CD4-positive, CD25-positive, alpha-beta regulatory T cell (primary cell): ENCODE data around the gene GNAI2. TPM values are rescaled to one million over a fixed set of nuclear protein-coding genes. Genes with fewer than 3 reads are reported as not detected.
A peak's percentile ranks its signal among the peaks of the same experiment; 100 is the strongest.

Source experiments
- ATAC-seq, 2 donors: fragments of 150-1000 bp; cut with Tn5 transposase; one replicate each; pipeline ENCODE4 v1.10.0; 2021; ENCODE audit warnings: low read depth in 2 of 2, moderate number of reproducible peaks in 2 of 2, moderate library complexity in 1 of 2
- DNase-seq, 3 donors: peaks; one replicate each; pipeline versions ENCODE4 v3.0.0 to v3.0.0-alpha.2; 2012 to 2022; ENCODE audit warnings: mixed read lengths in 1 of 3
- H3K27ac ChIP-seq: one replicate; pipeline ENCODE4 v1.7.0; 2013; ENCODE audit warnings: mild to moderate bottlenecking, low read length; ENCODE audit not compliant: insufficient read depth, poor library complexity, severe bottlenecking
- H3K27me3 ChIP-seq: one replicate; pipeline ENCODE4 v1.7.0; 2013; ENCODE audit warnings: low read length; ENCODE audit not compliant: control insufficient read depth, insufficient read depth
- H3K36me3 ChIP-seq: one replicate; pipeline ENCODE4 v1.7.0; 2013; ENCODE audit warnings: mild to moderate bottlenecking, low read length, moderate library complexity; ENCODE audit not compliant: control insufficient read depth, insufficient read depth
- H3K4me1 ChIP-seq: 2 replicates; pipeline ENCODE4 v1.7.0; 2013; ENCODE audit warnings: mild to moderate bottlenecking, low read length; ENCODE audit not compliant: insufficient read depth, control insufficient read depth, poor library complexity, severe bottlenecking
- H3K4me3 ChIP-seq: one replicate; pipeline ENCODE4 v1.7.0; 2013; ENCODE audit warnings: low read depth, mild to moderate bottlenecking, low read length, moderate library complexity
- H3K9me3 ChIP-seq, 2 experiments: 1 replicate in 1 of 2; 2 replicates in 1 of 2; pipeline ENCODE4 v1.7.0; 2013; ENCODE audit warnings: low read length in 2 of 2, mild to moderate bottlenecking in 1 of 2, moderate library complexity in 1 of 2; ENCODE audit not compliant: control insufficient read depth in 2 of 2
- H3K27ac Mint-ChIP-seq, 3 donors: one replicate each; pipeline ENCODE4 v1.8.0; 2020 to 2022; ENCODE audit warnings: mild to moderate bottlenecking in 3 of 3, mixed read lengths in 3 of 3, moderate library complexity in 2 of 3
- H3K27me3 Mint-ChIP-seq: one replicate; pipeline ENCODE4 v1.8.0; 2022; ENCODE audit warnings: mild to moderate bottlenecking, mixed read lengths
- H3K36me3 Mint-ChIP-seq: one replicate; pipeline ENCODE4 v1.8.0; 2020; ENCODE audit warnings: mixed read lengths
- H3K4me1 Mint-ChIP-seq, 4 donors: one replicate each; pipeline ENCODE4 v1.8.0; 2020 to 2022; ENCODE audit warnings: mixed read lengths in 4 of 4, mild to moderate bottlenecking in 1 of 4
- H3K4me3 Mint-ChIP-seq, 4 donors: one replicate each; pipeline ENCODE4 v1.8.0; 2020 to 2022; ENCODE audit warnings: mild to moderate bottlenecking in 4 of 4, mixed read lengths in 4 of 4, moderate library complexity in 3 of 4
- H3K9me3 Mint-ChIP-seq, 7 donors: one replicate each; pipeline ENCODE4 v1.8.0; 2020 to 2022; ENCODE audit warnings: mixed read lengths in 7 of 7, mild to moderate bottlenecking in 3 of 7, moderate library complexity in 2 of 7
- polyA plus RNA-seq, 4 donors: library from polyadenylated mRNA; unstranded; fragments of 300-500 nt; fragmentation: Illumina TruSeq; gene quantifications; one replicate each; pipeline ENCODE4 v1.2.3, GENCODE V29; 2021
- total RNA-seq: library from RNA; stranded (reverse); gene quantifications from one replicate; pipeline ENCODE4 v1.2.3, GENCODE V29; 2022

The GNAI2 gene
- total and polyA plus RNA-seq, 5 donors from 2014 or later: 373 to 696 (median 572) TPM

- Histone ChIP-seq H3K4me3 (no peak overlapping the region), H3K27ac (no peak overlapping the region), H3K36me3 (no peaks in the 10 kb centered on the region), H3K4me1 (peaks cover 5% of the 10 kb centered on the region), H3K9me3 (no peaks in the 10 kb centered on the region), H3K27me3 (no peaks in the 10 kb centered on the region)
- Mint-ChIP-seq H3K9me3 (peaks cover 0 to 2% (median 0%) of the 10 kb centered on the region in 7 donors), H3K27me3 (peaks cover 12% of the 10 kb centered on the region), H3K36me3 (no peaks in the 10 kb centered on the region), H3K27ac (no peak overlapping the region), H3K4me3 (no peak overlapping the region), H3K4me1 (peaks cover 0 to 3% (median 1%) of the 10 kb centered on the region in 4 donors)
- ATAC-seq: no peak
- DNase-seq: no peak
Observed at GRCh38 chr3:50264964-50265485, 29.0 kb downstream of the GNAI2 start.

- no peaks in the 10 kb centered on the region for H3K36me3 ChIP-seq
- peaks cover 2% of the 10 kb centered on the region for H3K4me1 ChIP-seq
- Mint-ChIP-seq H3K9me3 (peaks cover 0 to 2% (median 0%) of the 10 kb centered on the region in 7 donors), H3K4me1 (peaks cover 0 to 3% (median under 1%) of the 10 kb centered on the region in 4 donors), H3K4me3 (peak overlapping the region in 1 of 4 donors; percentile 25), H3K27ac (no peak overlapping the region), H3K36me3 (no peaks in the 10 kb centered on the region), H3K27me3 (peaks cover 12% of the 10 kb centered on the region)
- H3K9me3 ChIP-seq: no peaks in the 10 kb centered on the region
- no peak for ATAC-seq
- DNase-seq: no peak
- H3K27ac ChIP-seq: no peak overlapping the region
- H3K27me3 ChIP-seq: no peaks in the 10 kb centered on the region
- no peak overlapping the region for H3K4me3 ChIP-seq
Observed at GRCh38 chr3:50265571-50265970, 29.6 kb downstream of the GNAI2 start.

GRCh38 chr3:50266017-50266416 lies 30.0 kb downstream of the GNAI2 start:
- peaks cover 0 to 3% (median 0%) of the 10 kb centered on the region in 4 donors for H3K4me1 Mint-ChIP-seq
- H3K27ac Mint-ChIP-seq: no peak overlapping the region

GRCh38 chr3:50266836-50267235 lies 30.8 kb downstream of the GNAI2 start:
- Mint-ChIP-seq H3K9me3 (peaks cover 0 to 2% (median 0%) of the 10 kb centered on the region in 7 donors), H3K27me3 (peaks cover 18% of the 10 kb centered on the region), H3K4me3 (no peak overlapping the region), H3K4me1 (peaks cover 0 to 4% (median 1%) of the 10 kb centered on the region in 4 donors), H3K27ac (no peak overlapping the region), H3K36me3 (no peaks in the 10 kb centered on the region)
- Histone ChIP-seq H3K27ac (no peak overlapping the region), H3K36me3 (no peaks in the 10 kb centered on the region), H3K4me1 (no peaks in the 10 kb centered on the region), H3K27me3 (no peaks in the 10 kb centered on the region), H3K4me3 (no peak overlapping the region), H3K9me3 (no peaks in the 10 kb centered on the region)
- DNase-seq: no peak
- no peak for ATAC-seq

More at GRCh38 chr3:50266017-50266416, 30.0 kb downstream of the GNAI2 start:
- H3K27ac ChIP-seq: no peak overlapping the region
- no peaks in the 10 kb centered on the region for H3K4me1 ChIP-seq
- Mint-ChIP-seq H3K9me3 (peaks cover 0 to 2% (median 0%) of the 10 kb centered on the region in 7 donors), H3K4me3 (peak overlapping the region in 2 of 4 donors; percentile 25 to 88), H3K27me3 (peaks cover 12% of the 10 kb centered on the region), H3K36me3 (no peaks in the 10 kb centered on the region)
- H3K9me3 ChIP-seq: no peaks in the 10 kb centered on the region
- no peaks in the 10 kb centered on the region for H3K36me3 ChIP-seq
- ATAC-seq: no peak
- no peak for DNase-seq
- no peaks in the 10 kb centered on the region for H3K27me3 ChIP-seq
- H3K4me3 ChIP-seq: no peak overlapping the region

- H3K9me3 Mint-ChIP-seq: peaks cover 0 to 2% (median 0%) of the 10 kb centered on the region in 7 donors
- peaks cover 22% of the 10 kb centered on the region for H3K27me3 Mint-ChIP-seq
- Histone ChIP-seq H3K9me3 (no peaks in the 10 kb centered on the region), H3K27me3 (no peaks in the 10 kb centered on the region), H3K36me3 (no peaks in the 10 kb centered on the region), H3K27ac (no peak overlapping the region), H3K4me1 (no peaks in the 10 kb centered on the region), H3K4me3 (no peak overlapping the region)
- no peaks in the 10 kb centered on the region for H3K36me3 Mint-ChIP-seq
- no peak for ATAC-seq
- H3K27ac Mint-ChIP-seq: no peak overlapping the region
- DNase-seq: no peak
- H3K4me3 Mint-ChIP-seq: no peak overlapping the region
- peaks cover 0 to 5% (median 1%) of the 10 kb centered on the region in 4 donors for H3K4me1 Mint-ChIP-seq
Observed at GRCh38 chr3:50267280-50267913, 31.4 kb downstream of the GNAI2 start.

GRCh38 chr3:50268276-50268675 lies 32.3 kb downstream of the GNAI2 start:
- Histone ChIP-seq H3K4me1 (peaks cover 4% of the 10 kb centered on the region), H3K9me3 (no peaks in the 10 kb centered on the region), H3K36me3 (no peaks in the 10 kb centered on the region), H3K27ac (no peak overlapping the region), H3K27me3 (no peaks in the 10 kb centered on the region), H3K4me3 (no peak overlapping the region)
- peaks cover 0 to 2% (median 0%) of the 10 kb centered on the region in 7 donors for H3K9me3 Mint-ChIP-seq
- no peak overlapping the region for H3K4me3 Mint-ChIP-seq
- H3K27ac Mint-ChIP-seq: no peak overlapping the region
- peaks cover 28% of the 10 kb centered on the region for H3K27me3 Mint-ChIP-seq
- DNase-seq (no peak), ATAC-seq (no peak)
- peaks cover 0 to 10% (median 6%) of the 10 kb centered on the region in 4 donors for H3K4me1 Mint-ChIP-seq
- H3K36me3 Mint-ChIP-seq: no peaks in the 10 kb centered on the region

- no peaks in the 10 kb centered on the region for H3K36me3 ChIP-seq
- H3K9me3 ChIP-seq: no peaks in the 10 kb centered on the region
- peaks cover 0 to 2% (median 0%) of the 10 kb centered on the region in 7 donors for H3K9me3 Mint-ChIP-seq
- H3K36me3 Mint-ChIP-seq: no peaks in the 10 kb centered on the region
- H3K4me1 Mint-ChIP-seq: peaks cover 0 to 10% (median 7%) of the 10 kb centered on the region in 4 donors
- H3K4me3 ChIP-seq: no peak within 1 kb of the TSS
- H3K4me3 Mint-ChIP-seq: no peak within 1 kb of the TSS
- DNase-seq (no peak), ATAC-seq (no peak)
- no peaks in the 10 kb centered on the region for H3K27me3 ChIP-seq
- peaks cover 8% of the 10 kb centered on the region for H3K4me1 ChIP-seq
- peak within 1 kb of the TSS in 1 of 3 donors; percentile 74 for H3K27ac Mint-ChIP-seq
- H3K27me3 Mint-ChIP-seq: peaks cover 28% of the 10 kb centered on the region
- no peak within 1 kb of the TSS for H3K27ac ChIP-seq
Observed at GRCh38 chr3:50268703-50269451, 32.9 kb downstream of the GNAI2 start, which contains the start of gene SEMA3B. TSS of gene SEMA3B (plus strand) at chr3:50269147. CDS start at chr3:50269241, 94 bp downstream.
